ENCODE measurements around the gene TMEM63B.

DNA sequence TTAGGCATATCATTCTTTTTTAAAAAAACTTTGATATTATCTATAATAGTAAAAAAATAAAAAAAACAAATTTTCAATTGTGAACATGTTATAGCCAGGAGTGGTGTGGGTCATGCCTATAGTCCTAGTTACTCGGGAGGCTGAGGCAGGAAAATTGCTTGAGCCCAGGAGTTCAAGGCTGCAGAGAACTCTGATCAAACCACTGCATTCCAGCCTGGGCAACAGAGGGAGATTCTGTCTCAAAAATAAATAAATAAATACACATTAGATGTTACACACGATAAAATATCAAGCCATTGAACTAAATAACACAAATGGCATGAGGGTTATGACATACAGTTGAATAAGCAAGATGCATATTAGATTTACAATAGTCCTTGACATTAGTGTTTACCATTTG, 61.5 kb downstream of the TMEM63B start:
- TF ChIP-seq POLR2A (IDR thresholded peaks at IDR 0.05; ENCODE audit: low read length) (no peak), GATA1 (IDR thresholded peaks at IDR 0.05; ENCODE audit: low read depth, low read length) (no peak)
